Caco-2 (cell line): Measurements from ENCODE around the gene NOS1AP. TPM values are rescaled to one million over a fixed set of nuclear protein-coding genes. Genes with fewer than 3 reads are reported as not detected.

Experiments
- BruUV-seq: library from RNA; stranded (reverse); fragments of 400-500 nt; replicated peaks from 2 replicates; lab custom pipeline; 2021; lab: Mats Ljungman, UMichigan
- CTCF ChIA-PET: fragments of 300-600 bp; sonication (Branson Sonifier 250); formaldehyde crosslinking; loops from one replicate; lab custom pipeline; 2022; ENCODE audit warnings: antibody characterized with exemption; lab: Charles Lee
- POLR2A ChIA-PET: fragments of 300-600 bp; sonication (Branson Sonifier 250); formaldehyde crosslinking; loops from one replicate; lab custom pipeline; 2022; ENCODE audit warnings: antibody characterized with exemption; lab: Charles Lee
- DNase-seq, 2 experiments: peaks; one replicate each; pipeline versions ENCODE4 v3.0.0 to v3.0.0-alpha.2; 2020 to 2022
- H3K27me3 ChIP-seq: replicated peaks from 2 replicates; pipeline ENCODE4 v1.6.0; 2011; ENCODE audit warnings: low read length; ENCODE audit not compliant: control insufficient read depth, insufficient read depth
- H3K36me3 ChIP-seq: 2 replicates; pipeline ENCODE4 v1.5.1; 2011; ENCODE audit warnings: low read length; ENCODE audit not compliant: control insufficient read depth, insufficient read depth
- H3K4me1 ChIP-seq: fragments of 250-450 bp; sonication (Bioruptor Pico); 2 replicates; pipeline ENCODE4 v1.5.1; 2020; ENCODE audit warnings: mild to moderate bottlenecking
- H3K4me3 ChIP-seq: 2 replicates; pipeline ENCODE4 v1.5.1; 2011; ENCODE audit warnings: low read depth, mild to moderate bottlenecking, control low read depth, low read length
- H3K9me3 ChIP-seq: fragments of 250-450 bp; sonication (Bioruptor Pico); 2 replicates; pipeline ENCODE4 v1.5.1; 2020; ENCODE audit warnings: mild to moderate bottlenecking, moderate library complexity
- H3K27ac Mint-ChIP-seq: one replicate; pipeline ENCODE4 v1.8.0; 2022; ENCODE audit warnings: mixed read lengths; ENCODE audit not compliant: unreplicated experiment
- H3K27me3 Mint-ChIP-seq: one replicate; pipeline ENCODE4 v1.8.0; 2022; ENCODE audit warnings: mixed read lengths; ENCODE audit not compliant: insufficient read depth, unreplicated experiment
- H3K36me3 Mint-ChIP-seq: one replicate; pipeline ENCODE4 v1.8.0; 2022; ENCODE audit warnings: mild to moderate bottlenecking, mixed read lengths; ENCODE audit not compliant: insufficient read depth, unreplicated experiment
- H3K4me1 Mint-ChIP-seq: one replicate; pipeline ENCODE4 v1.8.0; 2022; ENCODE audit warnings: low read depth, mixed read lengths; ENCODE audit not compliant: unreplicated experiment
- H3K4me3 Mint-ChIP-seq: one replicate; pipeline ENCODE4 v1.8.0; 2022; ENCODE audit warnings: mild to moderate bottlenecking, moderate library complexity, mixed read lengths; ENCODE audit not compliant: unreplicated experiment
- H3K9me3 Mint-ChIP-seq: one replicate; pipeline ENCODE4 v1.8.0; 2022; ENCODE audit warnings: mixed read lengths; ENCODE audit not compliant: unreplicated experiment
- intact Hi-C: fragments of 100-400 bp; cut with micrococcal nuclease; formaldehyde crosslinking; loops from one replicate; pipeline ENCODE4 v1.10.0; 2022; ENCODE audit not compliant: unreplicated experiment
- total RNA-seq: library from RNA; stranded (reverse); gene quantifications from 2 replicates; pipeline ENCODE4 v1.2.3, GENCODE V29; 2022
- TF ChIP-seq, protein P1 (sequence below), 2 experiments: fragments of 200-600 bp in 1 of 2; IDR thresholded peaks; 1 replicate in 1 of 2; 2 replicates in 1 of 2; pipeline versions ENCODE4 v1.5.1 to v1.8.0; 2011 to 2022; ENCODE audit warnings: antibody characterized with exemption in 1 of 2, control low read depth in 1 of 2, inconsistent platforms in 1 of 2, low read depth in 1 of 2, low read length in 1 of 2, mild to moderate bottlenecking in 1 of 2, moderate library complexity in 1 of 2; ENCODE audit not compliant: insufficient read depth in 1 of 2, severe bottlenecking in 1 of 2, unreplicated experiment in 1 of 2

Gene NOS1AP
- total RNA-seq, 1 experiment from 2014 or later, result 5.5 TPM

DNA sequence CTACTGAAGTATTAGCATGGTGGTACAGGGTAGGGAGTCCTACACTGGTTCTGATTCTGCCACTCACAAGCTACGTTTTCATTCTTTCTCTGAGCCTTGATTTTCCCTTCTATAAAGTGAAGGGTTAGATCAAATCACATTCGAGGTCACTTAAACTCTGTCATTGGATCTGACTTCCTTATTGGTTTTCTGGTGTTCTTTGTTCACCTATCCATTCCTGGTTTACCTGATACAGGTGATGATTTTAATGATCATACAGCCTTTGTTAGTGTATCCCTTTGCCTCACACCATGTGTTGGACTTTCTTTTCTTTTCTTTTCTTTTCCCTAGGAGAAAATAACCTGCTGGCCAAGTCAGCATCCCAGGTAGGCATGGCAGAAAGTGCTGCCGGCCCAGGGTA, 74.8 kb downstream of the NOS1AP start:
- Histone ChIP-seq H3K4me1 (peaks cover 27% of the 10 kb centered on the region), H3K36me3 (no peaks in the 10 kb centered on the region), H3K4me3 (no peak overlapping the region), H3K9me3 (no peaks in the 10 kb centered on the region), H3K27me3 (no peaks in the 10 kb centered on the region)
- no peak for DNase-seq
- TF ChIP-seq, protein P1, sequence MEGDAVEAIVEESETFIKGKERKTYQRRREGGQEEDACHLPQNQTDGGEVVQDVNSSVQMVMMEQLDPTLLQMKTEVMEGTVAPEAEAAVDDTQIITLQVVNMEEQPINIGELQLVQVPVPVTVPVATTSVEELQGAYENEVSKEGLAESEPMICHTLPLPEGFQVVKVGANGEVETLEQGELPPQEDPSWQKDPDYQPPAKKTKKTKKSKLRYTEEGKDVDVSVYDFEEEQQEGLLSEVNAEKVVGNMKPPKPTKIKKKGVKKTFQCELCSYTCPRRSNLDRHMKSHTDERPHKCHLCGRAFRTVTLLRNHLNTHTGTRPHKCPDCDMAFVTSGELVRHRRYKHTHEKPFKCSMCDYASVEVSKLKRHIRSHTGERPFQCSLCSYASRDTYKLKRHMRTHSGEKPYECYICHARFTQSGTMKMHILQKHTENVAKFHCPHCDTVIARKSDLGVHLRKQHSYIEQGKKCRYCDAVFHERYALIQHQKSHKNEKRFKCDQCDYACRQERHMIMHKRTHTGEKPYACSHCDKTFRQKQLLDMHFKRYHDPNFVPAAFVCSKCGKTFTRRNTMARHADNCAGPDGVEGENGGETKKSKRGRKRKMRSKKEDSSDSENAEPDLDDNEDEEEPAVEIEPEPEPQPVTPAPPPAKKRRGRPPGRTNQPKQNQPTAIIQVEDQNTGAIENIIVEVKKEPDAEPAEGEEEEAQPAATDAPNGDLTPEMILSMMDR (IDR thresholded peaks at IDR 0.05; ENCODE audit: insufficient read depth in 1 of 2, low read depth in 1 of 2, low read length in 1 of 2, severe bottlenecking in 1 of 2, unreplicated experiment in 1 of 2), result no peak
- intact Hi-C loops, result loop anchor here (10.0 kb wide), 1 partner anchor 201 kb away; no protein-coding TSS in a partner anchor
- no peak overlapping the region for H3K27ac Mint-ChIP-seq
- POLR2A ChIA-PET, result no interaction called here
- no TSS peak for BruUV-seq
- no peaks in the 10 kb centered on the region for H3K9me3 Mint-ChIP-seq
- peaks cover 17% of the 10 kb centered on the region for H3K4me1 Mint-ChIP-seq
- H3K27me3 Mint-ChIP-seq, result no peaks in the 10 kb centered on the region
- no peaks in the 10 kb centered on the region for H3K36me3 Mint-ChIP-seq
- CTCF ChIA-PET, result no interaction called here
- H3K4me3 Mint-ChIP-seq, result no peak overlapping the region

DNA sequence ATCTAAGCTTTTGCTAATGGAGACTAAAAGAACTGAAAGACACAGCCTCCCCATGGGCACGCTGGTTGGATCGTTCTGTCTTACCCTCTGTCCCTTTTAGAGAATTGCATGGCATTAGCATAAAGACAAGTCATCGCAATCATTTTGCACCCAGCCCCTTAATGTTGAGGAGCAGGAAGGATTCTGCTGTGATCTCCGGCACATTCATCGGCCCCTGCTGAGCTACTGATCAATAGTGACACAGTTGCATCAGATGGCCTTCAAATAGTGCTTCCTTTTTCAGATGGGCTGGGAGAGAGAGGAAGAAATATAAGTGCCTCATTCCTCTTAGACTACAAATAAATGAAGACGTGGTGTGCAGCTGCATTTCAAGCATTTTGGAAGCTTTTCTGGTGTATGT, 75.4 kb downstream of the NOS1AP start:
- DNase-seq, result no peak
- Mint-ChIP-seq H3K4me1 (peaks cover 17% of the 10 kb centered on the region), H3K27ac (no peak overlapping the region), H3K9me3 (no peaks in the 10 kb centered on the region), H3K36me3 (no peaks in the 10 kb centered on the region), H3K27me3 (no peaks in the 10 kb centered on the region), H3K4me3 (no peak overlapping the region)
- BruUV-seq, result no TSS peak
- no peak overlapping the region for H3K4me3 ChIP-seq
- ChIA-PET POLR2A (no interaction called here), CTCF (no interaction called here)
- TF ChIP-seq, protein P1 (IDR thresholded peaks at IDR 0.05; ENCODE audit: insufficient read depth in 1 of 2, low read depth in 1 of 2, low read length in 1 of 2, severe bottlenecking in 1 of 2, unreplicated experiment in 1 of 2), result no peak
- no peaks in the 10 kb centered on the region for H3K27me3 ChIP-seq
- no peaks in the 10 kb centered on the region for H3K36me3 ChIP-seq
- no peaks in the 10 kb centered on the region for H3K9me3 ChIP-seq
- intact Hi-C loops, result loop anchor here (5.0 to 10.0 kb wide), 2 partner anchors 88 to 200 kb away; no protein-coding TSS in a partner anchor
- H3K4me1 ChIP-seq, result peaks cover 27% of the 10 kb centered on the region

DNA sequence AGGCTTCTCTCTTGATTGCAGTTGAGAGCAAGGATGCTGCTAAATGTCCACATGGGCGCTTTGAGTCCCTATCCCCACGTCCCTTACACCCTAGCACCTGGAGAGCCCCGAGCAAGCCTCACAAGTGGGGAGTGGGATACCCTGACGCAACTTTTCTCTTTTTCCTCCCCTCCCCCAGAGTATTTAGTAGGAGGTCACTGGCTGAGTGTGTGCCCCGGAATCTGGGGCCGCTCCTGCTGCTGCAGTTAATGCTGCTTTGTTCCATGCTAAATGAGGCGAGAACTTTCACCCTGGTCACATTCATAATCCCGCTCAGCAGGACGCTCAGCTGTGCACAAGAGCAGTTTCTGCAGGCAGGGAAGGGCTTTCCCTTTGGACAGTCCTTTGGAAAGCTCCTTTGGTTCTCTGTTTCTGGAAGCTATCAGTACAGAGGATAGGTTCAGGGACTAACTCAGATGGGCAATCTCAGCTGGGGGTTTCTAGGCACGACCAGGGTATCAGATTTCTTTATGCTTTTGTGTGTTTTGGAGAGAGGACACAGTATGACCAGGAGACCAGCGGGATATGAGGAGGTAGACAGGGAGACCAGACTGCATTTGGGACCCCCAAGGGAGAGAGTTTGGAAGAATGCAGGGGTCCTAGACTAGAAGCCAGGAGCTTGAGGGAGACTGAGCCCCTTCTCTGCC, 75.9 kb downstream of the NOS1AP start:
- Histone ChIP-seq H3K36me3 (no peaks in the 10 kb centered on the region), H3K9me3 (no peaks in the 10 kb centered on the region), H3K27me3 (no peaks in the 10 kb centered on the region), H3K4me1 (peaks cover 27% of the 10 kb centered on the region), H3K4me3 (no peak overlapping the region)
- Mint-ChIP-seq H3K4me3 (no peak overlapping the region), H3K27me3 (no peaks in the 10 kb centered on the region), H3K27ac (no peak overlapping the region), H3K36me3 (no peaks in the 10 kb centered on the region), H3K4me1 (peaks cover 17% of the 10 kb centered on the region), H3K9me3 (peaks cover 5% of the 10 kb centered on the region)
- DNase-seq, result no peak
- TF ChIP-seq, protein P1 (IDR thresholded peaks at IDR 0.05; ENCODE audit: insufficient read depth in 1 of 2, low read depth in 1 of 2, low read length in 1 of 2, severe bottlenecking in 1 of 2, unreplicated experiment in 1 of 2), result no peak
- ChIA-PET POLR2A (no interaction called here), CTCF (no interaction called here)
- BruUV-seq, result no TSS peak
- intact Hi-C loops, result loop anchor here (5.0 to 10.0 kb wide), 2 partner anchors 88 to 199 kb away; no protein-coding TSS in a partner anchor
